Putamen (tissue), 1 donor: ENCODE data around the gene XIRP1.
A peak's percentile ranks its signal among the peaks of the same experiment; 100 is the strongest.

Source experiments
- DNase-seq: peaks from one replicate; pipeline ENCODE4 v3.0.0-alpha.2; 2016; ENCODE audit warnings: low spot score

XIRP1 gene

GRCh38 chr3:39209329-39209970 lies 17.1 kb upstream of the XIRP1 start:
- no peak for DNase-seq

GRCh38 chr3:39208463-39209055 lies 16.2 kb upstream of the XIRP1 start:
- DNase-seq: peak; percentile 61

DNA sequence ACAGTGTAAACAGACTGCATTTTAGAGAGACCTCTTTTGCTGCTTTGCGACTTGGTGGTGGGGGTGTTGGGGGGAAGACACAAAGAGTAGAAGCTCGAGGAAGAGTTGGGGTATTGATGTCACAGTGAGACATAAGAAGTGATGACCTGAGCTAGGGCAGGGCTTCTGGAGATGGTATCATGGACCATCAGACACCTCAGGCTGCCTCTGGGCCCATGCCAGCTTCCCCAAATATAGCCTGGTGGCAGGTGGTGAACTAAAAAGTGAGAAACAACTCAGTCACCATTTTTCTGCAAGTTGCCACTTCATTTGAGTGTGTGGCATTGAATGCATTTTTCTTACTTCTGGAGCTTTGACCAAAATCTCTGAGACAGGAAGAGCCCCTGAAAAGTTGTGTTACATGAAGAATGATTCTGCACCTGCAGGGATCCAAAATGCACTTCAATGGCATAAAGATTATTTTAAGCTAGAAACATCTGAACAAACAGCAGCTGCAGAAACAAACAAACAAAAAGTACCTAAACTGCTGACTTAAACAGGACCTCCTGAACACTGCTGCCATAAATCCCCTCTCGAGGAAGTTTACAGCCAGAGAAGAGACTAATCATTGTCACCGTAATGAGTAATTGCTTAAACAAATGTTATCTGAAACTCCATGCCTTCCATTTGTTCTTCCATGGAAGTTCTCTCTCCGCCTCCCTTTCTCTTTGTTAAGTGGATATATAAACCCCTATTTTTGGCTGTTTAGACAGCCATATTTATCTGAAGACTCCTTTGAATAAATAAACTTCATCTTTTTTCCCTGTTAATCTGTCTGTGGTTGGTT lies 15.2 kb upstream of the XIRP1 start:
- no peak for DNase-seq

GRCh38 chr3:39205919-39206516 lies 13.6 kb upstream of the XIRP1 start:
- DNase-seq: no peak

DNA sequence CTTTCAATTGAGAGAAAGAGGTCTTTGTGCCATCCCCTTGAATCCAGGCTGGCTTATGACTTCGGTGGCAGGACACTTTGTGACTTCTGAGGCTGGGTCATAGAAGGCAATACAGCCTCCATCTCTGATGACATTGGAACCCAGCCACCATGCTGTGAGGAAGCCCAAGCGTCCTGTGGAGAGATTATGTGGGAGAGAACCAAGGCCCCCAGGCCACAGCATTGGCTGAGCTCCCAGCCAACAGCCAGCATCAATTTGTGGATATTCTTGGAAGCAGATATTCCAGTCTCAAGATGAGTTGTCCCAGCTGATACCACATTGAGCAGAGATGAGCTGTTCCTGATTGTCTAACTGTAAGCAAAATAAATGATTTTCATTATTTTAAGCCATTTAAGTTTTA lies 12.7 kb upstream of the XIRP1 start:
- DNase-seq: no peak

DNA sequence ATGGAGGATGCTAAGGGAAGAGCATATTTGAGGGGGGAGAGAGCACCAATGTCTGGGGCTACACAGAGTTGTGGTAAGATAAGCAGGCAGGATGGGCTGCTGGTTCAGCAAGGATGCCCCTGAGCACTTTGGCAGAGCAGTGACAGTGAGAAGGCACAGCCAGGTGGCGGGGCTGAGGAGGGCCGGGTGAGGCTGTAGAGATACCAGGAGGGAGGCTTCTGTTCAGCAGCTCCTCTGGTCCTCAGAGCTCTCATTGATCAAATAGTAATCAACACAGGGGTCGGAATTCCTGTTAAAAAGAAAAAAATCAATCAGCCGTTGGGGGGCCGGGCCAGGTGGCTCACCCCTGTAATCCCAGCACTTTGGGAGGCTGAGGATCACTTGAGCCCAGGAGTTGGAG lies 11.5 kb upstream of the XIRP1 start:
- no peak for DNase-seq

- DNase-seq: no peak
Observed at GRCh38 chr3:39203402-39203801, 11.0 kb upstream of the XIRP1 start.

GRCh38 chr3:39202094-39202493 lies 9.7 kb upstream of the XIRP1 start:
- no peak for DNase-seq

- no peak for DNase-seq
Observed at GRCh38 chr3:39196671-39197356, 4.4 kb upstream of the XIRP1 start.

DNA sequence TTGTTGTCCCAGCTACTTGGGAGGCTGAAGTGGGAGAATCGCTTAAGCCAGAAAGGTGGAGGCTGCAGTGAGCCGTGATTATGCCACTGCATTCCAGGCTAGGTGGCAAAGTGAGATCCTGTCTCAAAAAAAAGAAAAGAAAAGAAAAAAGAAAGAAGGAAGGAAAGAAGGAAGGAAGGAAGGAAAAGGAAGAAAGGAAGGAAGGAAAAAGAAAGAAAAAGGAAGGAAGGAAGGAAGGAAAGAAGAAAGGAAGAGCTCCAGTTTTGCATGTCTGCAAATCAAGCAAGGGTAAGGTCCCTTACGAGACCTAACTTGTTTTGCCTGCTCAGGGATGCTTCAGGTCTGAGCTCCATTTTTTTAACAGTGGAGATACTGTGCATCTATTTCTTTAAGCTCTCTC lies 3.6 kb upstream of the XIRP1 start:
- DNase-seq: no peak

DNA sequence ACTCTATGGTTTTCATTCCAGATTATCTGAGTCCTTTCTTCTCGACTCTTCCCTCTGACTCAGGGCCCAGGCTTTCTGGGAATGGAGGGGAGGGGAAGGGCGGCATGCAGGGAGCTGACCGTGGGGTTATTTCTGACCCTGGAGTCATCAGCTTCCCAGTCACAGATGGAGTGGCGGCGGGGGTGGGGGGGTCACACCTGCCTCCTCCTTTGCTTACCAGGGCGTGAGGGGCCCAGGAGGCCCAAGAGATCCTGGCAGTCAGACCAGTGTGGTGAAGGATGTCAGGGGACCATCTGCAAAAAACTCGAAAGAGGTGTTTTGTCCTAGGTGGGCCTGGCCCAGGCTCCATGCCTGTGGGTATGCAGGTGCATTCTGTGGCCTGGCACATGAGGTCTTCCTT lies 996 bp upstream of the XIRP1 start:
- DNase-seq: no peak

DNA sequence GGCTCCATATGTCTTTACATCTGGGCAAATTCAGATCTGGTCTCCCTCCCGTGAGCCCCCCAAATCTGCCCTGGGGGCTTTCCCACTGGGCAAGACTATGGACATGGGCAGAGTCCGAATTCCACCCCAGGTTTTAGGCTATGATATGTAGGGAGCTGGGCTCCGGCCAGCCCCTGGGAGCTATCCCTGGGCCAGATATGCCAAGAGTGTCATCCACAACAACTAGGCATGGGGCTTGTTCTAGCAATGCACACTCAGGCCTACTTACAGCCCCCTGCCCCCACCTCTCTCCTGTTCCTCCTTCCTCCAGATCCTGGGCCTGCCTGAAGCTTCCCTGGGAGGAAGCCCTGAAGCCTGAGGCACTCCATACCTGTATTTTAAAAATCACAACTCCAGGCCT lies 622 bp downstream of the XIRP1 start:
- no peak for DNase-seq

GRCh38 chr3:39191111-39191510 lies 1.3 kb downstream of the XIRP1 start:
- DNase-seq: no peak

DNA sequence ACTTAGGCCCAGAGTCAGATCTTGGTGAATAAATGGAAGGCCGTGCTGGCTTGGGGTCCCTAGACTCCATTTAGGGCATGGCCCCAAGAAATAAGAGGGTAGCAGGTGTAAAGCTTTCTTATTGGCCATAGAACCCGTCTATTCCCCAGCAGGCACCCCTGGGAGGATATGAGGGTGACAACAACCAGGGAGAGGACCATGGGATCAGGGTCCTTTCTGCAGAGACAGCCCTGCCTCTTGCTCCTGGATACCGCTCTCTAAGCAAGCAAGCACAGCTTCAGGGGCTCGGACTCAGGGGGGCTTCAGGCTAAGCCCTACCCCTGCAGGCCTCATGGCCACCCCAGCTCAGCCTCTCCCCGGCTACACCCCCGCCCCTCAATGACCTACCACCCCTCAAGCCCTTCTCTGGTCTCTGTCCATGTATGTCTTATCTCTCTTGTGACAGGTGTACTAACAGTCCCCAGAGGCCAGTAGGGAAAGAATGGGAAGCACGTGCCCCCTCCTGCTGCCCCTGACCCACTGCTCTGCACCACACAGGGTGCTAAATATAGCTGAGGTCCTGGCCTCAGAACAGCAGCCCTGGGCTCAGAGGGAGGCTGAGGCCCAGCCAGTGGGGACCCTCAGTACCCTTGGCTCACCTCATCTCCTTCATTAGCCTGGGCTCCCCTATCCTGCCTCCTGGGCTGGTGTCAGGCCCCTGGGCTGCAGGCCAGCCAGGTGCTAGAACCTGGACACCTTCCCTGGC lies 1.9 kb downstream of the XIRP1 start:
- DNase-seq: no peak

DNA sequence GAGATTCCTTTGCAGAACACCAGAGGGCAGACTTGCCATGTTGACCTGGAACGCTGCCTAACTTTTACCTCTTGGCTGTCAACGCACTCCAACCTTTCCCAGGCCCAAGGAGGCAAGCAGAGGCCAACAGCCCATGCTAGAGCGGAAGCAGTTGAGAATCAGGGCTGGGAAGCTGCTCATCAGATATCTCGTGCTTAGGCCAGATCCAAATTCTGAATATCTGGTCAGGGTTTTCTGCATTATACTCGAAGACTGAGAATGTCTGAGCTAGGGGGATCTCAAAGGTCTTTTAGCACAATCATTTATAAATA lies 2.5 kb downstream of the XIRP1 start:
- peak; percentile 52 for DNase-seq

GRCh38 chr3:39189150-39189958 lies 3.0 kb downstream of the XIRP1 start:
- DNase-seq: no peak

DNA sequence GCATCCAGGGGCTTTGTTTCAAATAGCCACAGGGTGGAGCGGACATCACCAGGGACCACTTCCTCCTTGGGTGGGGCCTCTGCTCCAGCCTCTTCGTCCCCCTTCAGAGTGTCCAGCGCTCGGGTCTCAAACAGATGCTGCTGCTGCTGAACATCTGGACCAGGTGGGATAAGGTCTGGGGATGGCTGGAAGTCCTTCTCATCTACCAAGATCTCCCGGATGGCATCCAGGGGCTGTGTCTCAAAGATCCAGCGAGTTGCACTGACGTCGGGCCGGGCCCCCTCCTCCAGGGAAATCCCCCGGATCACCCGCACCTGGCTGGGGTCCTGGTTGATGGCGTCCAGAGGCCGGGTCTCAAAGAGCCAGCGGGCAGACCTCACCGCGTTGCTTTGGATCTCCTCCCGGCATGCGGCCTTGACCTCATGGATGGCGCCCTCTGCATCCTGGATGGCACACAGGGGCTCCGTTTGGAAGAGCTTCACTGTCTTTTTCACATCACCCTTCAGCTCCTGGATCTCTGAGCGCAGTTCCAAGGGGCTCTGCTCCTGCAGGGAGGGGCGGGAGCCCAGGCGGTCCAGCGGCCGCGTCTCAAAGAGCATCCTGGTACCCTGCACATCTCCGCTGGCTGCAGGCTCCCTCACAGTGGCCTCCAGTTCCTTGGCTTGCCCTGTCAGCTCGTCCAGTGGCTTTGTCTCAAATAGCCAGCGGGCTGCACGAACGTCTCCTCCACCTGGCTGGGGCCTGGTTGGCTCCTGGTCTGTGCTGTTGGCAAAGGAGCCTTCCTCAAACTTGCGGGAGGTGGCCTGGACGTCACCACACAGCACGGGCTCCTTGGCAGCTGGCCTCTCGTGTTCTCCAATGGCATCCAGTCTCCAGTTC lies 3.9 kb downstream of the XIRP1 start:
- DNase-seq: no peak

- no peak for DNase-seq
Observed at GRCh38 chr3:39187372-39188155, 4.8 kb downstream of the XIRP1 start.

DNA sequence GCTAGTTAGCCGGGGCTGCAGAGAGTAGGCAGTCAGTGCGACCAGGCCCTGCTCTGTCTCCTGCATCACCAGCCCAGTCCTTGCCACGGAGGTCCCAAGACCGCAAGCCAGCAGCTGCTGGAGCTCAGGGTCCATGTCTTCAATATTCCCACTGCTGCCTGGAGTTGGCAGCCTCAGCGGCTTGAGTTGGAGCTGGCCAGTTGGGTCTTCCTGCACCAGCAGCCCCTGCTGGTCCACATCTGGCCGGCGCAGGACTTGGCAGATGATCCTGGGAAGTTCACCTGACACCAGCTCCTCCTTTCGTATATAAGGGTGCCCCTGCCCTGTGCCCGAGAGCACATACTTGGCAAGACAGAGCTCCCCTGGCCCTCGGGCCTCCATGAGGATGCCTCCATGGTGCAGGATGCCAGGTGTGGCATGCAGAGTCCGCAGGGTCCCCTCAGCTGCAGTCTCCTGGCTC lies 5.7 kb downstream of the XIRP1 start:
- DNase-seq: no peak
